ENCODE data around the gene ENPP6. TPM values are rescaled to one million over a fixed set of nuclear protein-coding genes. Genes with fewer than 3 reads are reported as not detected.
A peak's percentile ranks its signal among the peaks of the same experiment; 100 is the strongest.

Gene ENPP6
- not detected in 2 replicates for total RNA-seq

GRCh38 chr4:184217634-184218033 is at the start of gene ENPP6:
ENPP6 (minus strand) TSS chr4:184217873; CDS start chr4:184217819, 54 bp downstream.
- DNase-seq (ENCODE audit: low read depth, low spot score), result no peak

DNA sequence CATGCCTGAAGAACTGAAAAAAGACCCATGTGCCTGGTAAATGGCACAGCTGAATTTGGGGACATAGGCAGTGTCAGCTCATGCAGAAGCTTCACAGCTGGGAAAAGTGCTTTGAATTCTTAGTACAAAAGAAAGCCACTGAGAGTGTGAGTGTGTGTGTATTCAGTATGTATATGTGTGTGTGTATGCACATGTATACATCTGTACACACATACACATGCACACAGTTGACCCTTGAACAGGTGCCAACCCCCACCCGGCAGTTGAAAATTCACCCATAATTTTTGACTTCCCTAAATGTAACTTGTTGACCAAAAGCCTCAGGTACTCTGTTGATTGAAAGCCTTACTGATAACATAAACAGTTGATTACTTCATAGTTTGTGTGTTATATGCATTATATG is 49.5 kb upstream of the ENPP6 start:
- DNase-seq (ENCODE audit: low read depth, low spot score), result no peak

DNA sequence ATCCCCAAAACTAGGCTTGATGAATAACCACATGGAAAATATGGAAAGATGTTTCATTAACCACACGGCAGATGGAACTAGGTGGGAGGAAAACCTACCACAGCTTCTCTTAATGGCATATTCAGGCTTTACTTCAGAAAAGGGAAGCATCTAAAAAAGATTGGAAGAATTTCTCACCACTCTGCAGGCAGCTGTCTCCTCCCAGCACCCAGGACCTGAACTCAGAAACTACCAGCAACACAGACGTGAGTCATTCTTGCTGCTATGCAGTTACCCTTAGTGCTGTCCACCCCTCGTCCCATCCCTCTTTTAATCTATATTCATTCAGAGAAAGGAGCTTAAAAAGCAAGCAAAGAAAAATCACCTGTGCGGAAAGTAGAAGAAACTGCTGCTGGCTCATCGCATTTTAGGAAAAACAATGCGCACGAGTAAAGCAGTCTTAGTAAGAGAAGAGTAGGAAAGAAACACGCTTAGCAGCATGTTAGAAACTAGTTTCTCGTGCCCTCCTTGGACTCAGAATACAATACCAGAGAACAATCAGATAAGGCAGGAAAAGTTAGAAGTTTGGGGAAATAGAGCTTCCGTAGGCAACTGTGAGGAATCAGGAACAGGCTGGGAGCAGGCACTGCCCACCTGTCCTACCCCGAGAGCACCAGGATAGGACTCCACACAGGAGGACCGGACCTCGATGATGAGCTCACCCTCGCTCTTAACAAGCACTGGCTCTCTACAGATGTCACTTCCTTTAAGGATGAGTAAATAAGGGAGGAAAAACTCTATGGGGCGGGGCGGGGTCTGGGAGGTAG is 48.1 kb upstream of the ENPP6 start:
- peak; percentile 46 for DNase-seq (ENCODE audit: low read depth, low spot score)

DNA sequence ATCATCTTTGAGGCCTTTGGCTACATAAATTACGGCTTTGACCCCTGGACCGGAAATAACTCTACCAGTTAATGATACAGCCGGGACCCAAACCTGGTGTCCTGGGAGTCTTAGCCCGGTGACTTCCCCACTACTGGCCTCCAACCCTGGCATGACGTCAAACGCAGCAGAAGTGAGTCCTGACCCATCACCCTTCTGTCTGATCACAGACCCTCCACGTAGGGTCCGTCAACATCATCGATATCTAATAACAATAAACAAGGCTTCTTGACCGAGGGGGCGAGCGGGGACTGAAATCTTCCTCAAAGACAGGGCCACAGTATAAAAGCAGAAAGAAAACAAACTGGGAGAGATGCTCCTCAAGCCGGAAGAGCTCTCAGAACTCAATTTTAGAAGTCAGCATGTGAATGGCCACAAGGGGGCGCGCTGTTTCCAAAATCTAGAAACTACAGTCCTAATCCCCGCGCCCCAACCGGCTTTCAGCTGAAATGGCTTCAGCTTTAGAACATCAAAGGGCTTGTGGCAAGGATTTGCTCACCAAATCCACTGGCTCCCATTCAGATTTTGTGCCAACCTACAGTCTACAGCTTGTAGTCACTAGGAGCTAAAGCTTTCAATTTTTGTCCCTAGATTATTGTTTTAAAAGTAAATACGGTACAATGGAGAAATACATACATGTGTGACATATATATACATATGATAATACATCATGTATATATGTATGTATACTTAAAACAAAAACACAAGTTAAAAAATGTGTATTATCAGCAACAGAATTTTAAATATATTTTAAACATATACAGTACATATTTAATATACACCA is 46.4 kb upstream of the ENPP6 start:
- DNase-seq (ENCODE audit: low read depth, low spot score), result peak; percentile 72

GRCh38 chr4:184263461-184263860 is 45.8 kb upstream of the ENPP6 start:
- DNase-seq (ENCODE audit: low read depth, low spot score), result no peak

GRCh38 chr4:184262901-184263300 is 45.2 kb upstream of the ENPP6 start:
- no peak for DNase-seq (ENCODE audit: low read depth, low spot score)

DNA sequence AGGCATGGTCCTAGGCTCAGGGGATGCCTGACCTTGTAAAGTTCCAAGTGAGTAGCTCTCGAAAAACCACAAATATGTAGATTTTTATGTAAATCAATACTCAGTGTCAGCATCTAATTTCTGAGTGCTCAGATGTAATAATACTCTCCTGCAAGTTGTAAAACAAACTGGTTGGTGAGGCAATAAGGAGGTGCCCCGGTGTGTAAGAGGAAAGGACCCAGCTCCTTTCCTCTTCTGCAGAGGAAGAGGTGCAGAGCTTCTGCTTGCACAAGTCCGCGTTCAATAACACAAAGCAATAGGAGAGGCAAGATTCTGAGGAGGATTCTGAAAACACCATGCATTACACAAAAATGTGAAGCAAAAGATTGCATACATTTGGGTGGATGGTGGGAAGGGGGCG is 43.6 kb upstream of the ENPP6 start:
- DNase-seq (ENCODE audit: low read depth, low spot score), result no peak

DNA sequence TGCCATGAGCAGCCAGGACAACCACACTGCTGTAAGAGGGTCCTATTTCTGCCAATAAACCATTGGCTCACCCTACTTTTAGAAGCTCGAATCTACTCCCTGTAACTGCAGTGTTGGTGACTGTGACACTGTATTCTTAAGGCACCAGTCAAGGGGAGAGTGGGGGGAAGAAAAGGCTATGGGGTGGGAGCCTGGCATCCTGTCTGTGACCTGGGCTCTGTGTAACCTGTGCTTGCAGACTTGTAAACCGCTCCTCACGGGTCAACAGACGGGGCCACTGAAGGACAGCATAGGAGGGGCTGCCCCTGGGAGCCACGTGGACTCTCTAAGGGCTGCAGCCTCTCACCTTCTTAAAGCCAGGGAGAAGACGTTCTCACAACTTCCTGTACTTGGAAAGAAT is 42.2 kb upstream of the ENPP6 start:
- DNase-seq (ENCODE audit: low read depth, low spot score), result no peak

DNA sequence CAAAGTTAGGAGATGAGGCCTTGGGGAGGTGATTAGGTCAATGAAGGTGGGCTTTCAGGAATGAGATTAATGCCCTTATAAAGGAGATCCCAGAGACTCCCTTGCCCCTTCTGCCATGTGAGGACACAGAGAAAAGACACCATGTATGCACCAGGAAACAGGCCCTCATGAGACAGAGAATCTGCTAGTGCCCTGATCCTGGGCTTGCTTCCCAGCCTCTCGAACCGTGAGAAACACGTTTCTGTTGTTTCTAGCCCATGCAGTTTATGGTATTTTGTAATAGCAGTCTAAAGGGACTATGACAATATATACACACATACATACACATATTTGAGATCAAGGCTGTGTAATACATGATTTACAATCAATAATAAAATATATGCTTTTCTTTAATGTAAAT is 41.4 kb upstream of the ENPP6 start:
- DNase-seq (ENCODE audit: low read depth, low spot score), result no peak

- DNase-seq (ENCODE audit: low read depth, low spot score), result no peak
Observed at GRCh38 chr4:184255871-184256642, 38.4 kb upstream of the ENPP6 start.

DNA sequence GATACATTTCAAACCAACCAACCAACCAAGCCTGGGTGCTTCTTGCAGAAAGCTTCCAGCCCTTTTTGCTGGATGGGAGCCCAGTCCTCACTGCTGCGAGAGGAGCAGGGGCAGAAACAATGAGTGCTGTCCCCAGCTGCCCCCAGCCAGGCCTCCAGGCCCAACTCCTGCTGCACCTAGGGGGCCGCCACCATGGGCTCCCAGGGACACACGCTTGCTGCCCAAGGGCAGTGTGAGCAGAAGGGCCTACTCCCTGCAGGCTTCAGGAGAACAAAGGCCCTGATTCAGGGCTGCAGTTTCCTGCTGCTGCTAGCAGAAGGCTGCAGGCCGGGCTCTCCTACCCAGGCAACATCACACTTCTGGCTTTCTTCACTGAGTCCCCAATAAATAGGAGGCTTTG is 37.7 kb upstream of the ENPP6 start:
- no peak for DNase-seq (ENCODE audit: low read depth, low spot score)

- DNase-seq (ENCODE audit: low read depth, low spot score), result no peak
Observed at GRCh38 chr4:184253072-184253420, 35.4 kb upstream of the ENPP6 start.

- DNase-seq (ENCODE audit: low read depth, low spot score), result no peak
Observed at GRCh38 chr4:184252136-184253071, 34.7 kb upstream of the ENPP6 start.

GRCh38 chr4:184251670-184251980 is 34.0 kb upstream of the ENPP6 start:
- DNase-seq (ENCODE audit: low read depth, low spot score), result no peak

GRCh38 chr4:184250795-184251669 is 33.4 kb upstream of the ENPP6 start:
- no peak for DNase-seq (ENCODE audit: low read depth, low spot score)

DNA sequence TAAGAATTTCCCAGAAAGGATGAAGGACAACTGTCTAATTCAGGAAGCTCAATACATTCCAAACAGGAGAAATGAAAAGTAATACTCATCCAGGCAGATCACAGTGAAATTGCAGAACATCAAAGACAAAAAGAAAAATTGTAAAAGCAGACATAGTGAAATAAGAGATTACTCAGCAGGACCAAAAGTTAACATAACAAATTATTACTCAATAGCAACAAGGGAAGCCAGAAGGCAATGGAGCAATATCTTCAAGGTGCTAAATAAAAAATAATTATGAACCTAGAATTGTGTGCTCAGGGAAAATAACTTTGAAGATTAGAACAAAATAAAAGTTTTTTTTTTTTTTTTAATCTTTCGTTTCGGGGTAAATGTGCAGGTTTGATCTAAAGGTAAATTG is 30.5 kb upstream of the ENPP6 start:
- no peak for DNase-seq (ENCODE audit: low read depth, low spot score)

- DNase-seq (ENCODE audit: low read depth, low spot score), result no peak
Observed at GRCh38 chr4:184247421-184247820, 29.7 kb upstream of the ENPP6 start.

- DNase-seq (ENCODE audit: low read depth, low spot score), result no peak
Observed at GRCh38 chr4:184246426-184246825, 28.8 kb upstream of the ENPP6 start.

DNA sequence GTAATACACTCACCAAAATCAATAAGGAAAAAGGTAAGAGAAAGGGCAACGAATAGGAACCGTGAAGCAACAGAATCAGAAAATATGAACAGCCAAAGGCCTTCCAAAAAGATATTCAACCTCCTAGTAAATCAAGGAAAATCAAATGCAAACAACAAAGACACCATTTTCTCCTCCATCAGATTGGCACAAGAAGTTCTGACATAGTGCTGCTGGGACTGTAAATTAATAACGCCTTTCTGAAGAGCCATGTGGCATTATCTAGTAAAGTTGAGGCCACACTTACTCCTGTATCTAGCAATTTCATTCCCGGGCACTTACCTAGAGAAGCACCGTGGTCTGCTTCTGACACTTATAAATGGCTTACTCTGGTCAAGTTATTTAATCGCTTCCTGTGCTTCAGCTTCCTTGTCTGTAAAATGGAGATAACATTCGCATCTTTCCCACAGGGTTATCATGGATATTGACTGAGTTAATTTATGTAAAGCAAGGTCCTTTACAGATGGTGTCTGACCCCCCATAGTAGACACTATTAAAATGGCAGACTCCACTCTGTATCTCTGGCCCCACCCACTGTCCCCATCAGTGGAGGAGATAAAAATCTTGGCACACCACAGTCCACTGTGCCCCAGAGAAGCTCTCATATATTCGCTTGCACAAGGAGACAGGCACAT is 20.5 kb upstream of the ENPP6 start:
- no peak for DNase-seq (ENCODE audit: low read depth, low spot score)

GRCh38 chr4:184237612-184238011 is 19.9 kb upstream of the ENPP6 start:
- DNase-seq (ENCODE audit: low read depth, low spot score), result no peak
